Measurements from ENCODE around the gene SIPA1L3. TPM values are rescaled to one million over a fixed set of nuclear protein-coding genes. Genes with fewer than 3 reads are reported as not detected.

Gene SIPA1L3
- total and polyA plus RNA-seq, 9 of the 15 experiments (the other 6 are each of a cell fraction or from before 2014, with no cell fraction given): 0.01 to 6.1 (median 2.5) TPM

GRCh38 chr19:38152461-38153379 lies 245.7 kb downstream of the SIPA1L3 start (continued):
- TF ChIP-seq PCBP1 (IDR thresholded peaks at IDR 0.05; ENCODE audit: low read depth, low read length, poor library complexity, severe bottlenecking) (no peak), TOE1 (IDR thresholded peaks at IDR 0.05; ENCODE audit: borderline replicate concordance) (no peak), TOE1 (CRISPR knock-in tag; IDR thresholded peaks at IDR 0.05; ENCODE audit: borderline replicate concordance, low read depth) (no peak), YY1 (IDR thresholded peaks at IDR 0.05; ENCODE audit: borderline replicate concordance in 1 of 3, control insufficient read depth in 1 of 3, extremely low read depth in 1 of 3, insufficient read depth in 3 of 3, insufficient read length in 1 of 3, insufficient replicate concordance in 2 of 3, low read depth in 1 of 3, low read length in 2 of 3) (no peak), ESRRB (CRISPR knock-in tag; IDR thresholded peaks at IDR 0.05; ENCODE audit: borderline replicate concordance) (no peak), TAF9B (IDR thresholded peaks at IDR 0.05; ENCODE audit: partially characterized antibody) (no peak), HNRNPK (IDR thresholded peaks at IDR 0.05; ENCODE audit: low read depth, low read length, poor library complexity, severe bottlenecking) (no peak), ZFP30 (CRISPR knock-in tag; IDR thresholded peaks at IDR 0.05; ENCODE audit: borderline replicate concordance) (no peak), MAFK (IDR thresholded peaks at IDR 0.05; ENCODE audit: low read length) (no peak), RERE (CRISPR knock-in tag; IDR thresholded peaks at IDR 0.05; ENCODE audit: borderline replicate concordance) (no peak), PML (IDR thresholded peaks at IDR 0.05; ENCODE audit: low read length) (peak; percentile 89), GTF2A2 (tag; IDR thresholded peaks at IDR 0.05) (no peak), ATF6 (CRISPR knock-in tag; IDR thresholded peaks at IDR 0.05) (no peak), NFE2 (IDR thresholded peaks at IDR 0.05; ENCODE audit: low read depth) (no peak), RAD21 (CRISPR knock-in tag; conservative IDR thresholded peaks at IDR 0.05 in 1 of 2, IDR thresholded peaks at IDR 0.05 in 1 of 2) (peak in 1 of 2 experiments; percentile 36; a peak in 2 of 4 replicates), ARHGAP35 (IDR thresholded peaks at IDR 0.05; ENCODE audit: partially characterized antibody) (no peak)

Measured in K562 (cell line).